Measurements from ENCODE around the gene TARBP2. TPM values are rescaled to one million over a fixed set of nuclear protein-coding genes. Genes with fewer than 3 reads are reported as not detected.

Gene TARBP2
- total and polyA plus RNA-seq, 7 experiments from 2014 or later, result 25.1 to 45.2 (median 34.2) TPM

GRCh38 chr12:53523131-53523530 lies 22.0 kb downstream of the TARBP2 start:
- H3K27me3 Mint-ChIP-seq, result no peaks in the 10 kb centered on the region
- peaks cover 0 to 44% (median 12%) of the 10 kb centered on the region in 5 donors for H3K36me3 Mint-ChIP-seq
- H3K36me3 ChIP-seq (ENCODE audit: control insufficient read depth in 2 of 3, insufficient read depth in 3 of 3, low read length in 3 of 3), result peaks cover 16 to 70% (median 23%) of the 10 kb centered on the region in 3 experiments
- H3K4me1 ChIP-seq (ENCODE audit: control insufficient read depth in 2 of 2, insufficient read depth in 2 of 2, low read length in 2 of 2), result no peaks in the 10 kb centered on the region
- ATAC-seq (no peak), DNase-seq (no peak)
- H3K27me3 ChIP-seq (ENCODE audit: control insufficient read depth in 2 of 2, insufficient read depth in 2 of 2, low read length in 2 of 2), result no peaks in the 10 kb centered on the region
- peak overlapping the region in 1 of 9 donors; percentile 25 for H3K27ac Mint-ChIP-seq
- H3K27ac ChIP-seq (ENCODE audit: low read depth, low read length), result no peak overlapping the region
- intact Hi-C loops (cut with micrococcal nuclease), result no loop called here
- no peaks in the 10 kb centered on the region for H3K4me1 Mint-ChIP-seq
- no peak overlapping the region for H3K4me3 ChIP-seq (ENCODE audit: low read length)
- ChIA-PET CTCF (interaction anchor here (1.2 to 1.7 kb wide), 2 partner anchors 20 to 201 kb away, joined by 3 to 5 read pairs; partner anchors contain the start of gene AAAS), POLR2A (interaction anchor here (1.1 kb wide), 1 partner anchor 22 kb away, joined by 3 read pairs; the partner anchor contains the start of gene TARBP2)
- H3K9me3 ChIP-seq (ENCODE audit: control insufficient read depth in 2 of 3, low read length in 3 of 3), result no peaks in the 10 kb centered on the region
- H3K4me3 Mint-ChIP-seq, result no peak overlapping the region
- no peaks in the 10 kb centered on the region for H3K9me3 Mint-ChIP-seq

GRCh38 chr12:53524476-53524875 lies 23.4 kb downstream of the TARBP2 start:
- no peak for ATAC-seq
- Mint-ChIP-seq H3K4me1 (no peaks in the 10 kb centered on the region), H3K27ac (no peak overlapping the region), H3K4me3 (no peak overlapping the region), H3K27me3 (no peaks in the 10 kb centered on the region), H3K9me3 (no peaks in the 10 kb centered on the region), H3K36me3 (peaks cover 0 to 47% (median 15%) of the 10 kb centered on the region in 5 donors)
- Histone ChIP-seq H3K27ac (ENCODE audit: low read depth, low read length) (no peak overlapping the region), H3K4me3 (ENCODE audit: low read length) (no peak overlapping the region), H3K9me3 (ENCODE audit: control insufficient read depth in 2 of 3, low read length in 3 of 3) (no peaks in the 10 kb centered on the region), H3K4me1 (ENCODE audit: control insufficient read depth in 2 of 2, insufficient read depth in 2 of 2, low read length in 2 of 2) (no peaks in the 10 kb centered on the region), H3K27me3 (ENCODE audit: control insufficient read depth in 2 of 2, insufficient read depth in 2 of 2, low read length in 2 of 2) (no peaks in the 10 kb centered on the region), H3K36me3 (ENCODE audit: control insufficient read depth in 2 of 3, insufficient read depth in 3 of 3, low read length in 3 of 3) (peaks cover 12 to 57% (median 23%) of the 10 kb centered on the region in 3 experiments)
- intact Hi-C loops (cut with micrococcal nuclease), result no loop called here
- no peak for DNase-seq
- CTCF ChIA-PET, result no interaction called here
- POLR2A ChIA-PET, result no interaction called here

DNA sequence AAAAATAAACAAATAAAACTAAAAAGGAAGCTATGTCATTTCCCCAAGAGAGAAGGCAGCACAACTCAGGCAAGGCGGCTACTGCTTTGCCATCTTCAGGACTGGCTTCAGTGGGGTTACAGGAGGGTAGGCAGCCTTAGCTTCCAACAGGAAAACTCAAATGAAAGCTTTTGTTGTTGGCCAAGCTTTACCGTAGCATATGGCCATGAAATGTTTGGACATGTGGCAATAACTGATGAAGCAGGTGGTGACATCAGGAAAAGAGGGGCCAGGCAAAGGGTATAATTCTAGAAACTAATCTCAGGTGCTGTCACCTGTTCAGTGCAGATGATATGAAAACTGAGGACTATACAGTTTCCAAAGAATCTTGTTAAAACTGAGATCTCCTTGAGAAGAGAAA lies 29.0 kb downstream of the TARBP2 start:
- no peaks in the 10 kb centered on the region for H3K4me1 ChIP-seq (ENCODE audit: control insufficient read depth in 2 of 2, insufficient read depth in 2 of 2, low read length in 2 of 2)
- Mint-ChIP-seq H3K27me3 (no peaks in the 10 kb centered on the region), H3K27ac (no peak overlapping the region), H3K36me3 (peaks cover 9 to 37% (median 31%) of the 10 kb centered on the region in 5 donors), H3K9me3 (no peaks in the 10 kb centered on the region), H3K4me3 (no peak overlapping the region), H3K4me1 (peaks cover 0 to 3% (median 0%) of the 10 kb centered on the region in 7 donors)
- H3K27me3 ChIP-seq (ENCODE audit: control insufficient read depth in 2 of 2, insufficient read depth in 2 of 2, low read length in 2 of 2), result no peaks in the 10 kb centered on the region
- H3K4me3 ChIP-seq (ENCODE audit: low read length), result no peak overlapping the region
- peaks cover 4 to 55% (median 16%) of the 10 kb centered on the region in 3 experiments for H3K36me3 ChIP-seq (ENCODE audit: control insufficient read depth in 2 of 3, insufficient read depth in 3 of 3, low read length in 3 of 3)
- H3K27ac ChIP-seq (ENCODE audit: low read depth, low read length), result no peak overlapping the region
- intact Hi-C loops (cut with micrococcal nuclease), result no loop called here
- DNase-seq (no peak), ATAC-seq (no peak)
- ChIA-PET POLR2A (no interaction called here), CTCF (no interaction called here)
- H3K9me3 ChIP-seq (ENCODE audit: control insufficient read depth in 2 of 3, low read length in 3 of 3), result no peaks in the 10 kb centered on the region

- Histone ChIP-seq H3K27me3 (ENCODE audit: control insufficient read depth in 2 of 2, insufficient read depth in 2 of 2, low read length in 2 of 2) (no peaks in the 10 kb centered on the region), H3K9me3 (ENCODE audit: control insufficient read depth in 2 of 3, low read length in 3 of 3) (no peaks in the 10 kb centered on the region), H3K4me3 (ENCODE audit: low read length) (no peak overlapping the region), H3K4me1 (ENCODE audit: control insufficient read depth in 2 of 2, insufficient read depth in 2 of 2, low read length in 2 of 2) (no peaks in the 10 kb centered on the region), H3K36me3 (ENCODE audit: control insufficient read depth in 2 of 3, insufficient read depth in 3 of 3, low read length in 3 of 3) (peaks cover 7 to 62% (median 19%) of the 10 kb centered on the region in 3 experiments), H3K27ac (ENCODE audit: low read depth, low read length) (no peak overlapping the region)
- ChIA-PET POLR2A (interaction anchor here (0.9 kb wide), 1 partner anchor 27 kb away, joined by 3 read pairs; no protein-coding TSS in a partner anchor), CTCF (interaction anchor here (0.7 kb wide), 2 partner anchors 13 to 48 kb away, joined by 4 to 5 read pairs; no protein-coding TSS in a partner anchor)
- Mint-ChIP-seq H3K27ac (no peak overlapping the region), H3K4me3 (no peak overlapping the region), H3K9me3 (no peaks in the 10 kb centered on the region), H3K36me3 (peaks cover 12 to 38% (median 27%) of the 10 kb centered on the region in 5 donors), H3K27me3 (no peaks in the 10 kb centered on the region), H3K4me1 (peaks cover 0 to 5% (median 0%) of the 10 kb centered on the region in 7 donors)
- DNase-seq (no peak), ATAC-seq (no peak)
- intact Hi-C loops (cut with micrococcal nuclease), result no loop called here
These were observed 29.8 kb downstream of the TARBP2 start for GRCh38 chr12:53530920-53531319.

DNA sequence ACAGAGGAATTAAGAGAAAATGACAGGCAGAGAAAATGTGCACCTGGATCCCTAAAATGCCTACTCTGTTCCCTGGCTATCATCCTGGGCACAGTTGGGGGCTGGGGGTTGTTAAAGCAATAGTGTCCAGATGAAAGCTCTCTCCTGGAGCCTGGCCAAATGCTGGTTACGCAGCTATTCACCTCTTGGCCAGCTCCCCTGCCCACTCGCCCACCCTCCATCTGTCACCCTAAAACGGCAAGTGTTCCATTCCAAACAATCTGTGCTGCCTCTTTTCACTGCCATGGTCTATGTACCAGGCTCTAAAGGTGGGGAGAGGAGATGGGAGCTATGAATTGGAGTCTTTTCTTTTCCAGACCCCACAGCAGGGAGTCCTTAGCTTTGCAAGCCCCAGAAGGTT lies 30.9 kb downstream of the TARBP2 start:
- no peaks in the 10 kb centered on the region for H3K27me3 Mint-ChIP-seq
- no peak overlapping the region for H3K4me3 Mint-ChIP-seq
- CTCF ChIA-PET, result interaction anchor here (0.6 kb wide), 2 partner anchors 23 to 374 kb away, joined by 3 read pairs; no protein-coding TSS in a partner anchor
- H3K4me1 Mint-ChIP-seq, result peaks cover 0 to 5% (median 0%) of the 10 kb centered on the region in 7 donors
- H3K9me3 Mint-ChIP-seq, result no peaks in the 10 kb centered on the region
- Histone ChIP-seq H3K27ac (ENCODE audit: low read depth, low read length) (no peak overlapping the region), H3K9me3 (ENCODE audit: control insufficient read depth in 2 of 3, low read length in 3 of 3) (no peaks in the 10 kb centered on the region), H3K36me3 (ENCODE audit: control insufficient read depth in 2 of 3, insufficient read depth in 3 of 3, low read length in 3 of 3) (peaks cover 7 to 73% (median 21%) of the 10 kb centered on the region in 3 experiments), H3K4me1 (ENCODE audit: control insufficient read depth in 2 of 2, insufficient read depth in 2 of 2, low read length in 2 of 2) (no peaks in the 10 kb centered on the region), H3K27me3 (ENCODE audit: control insufficient read depth in 2 of 2, insufficient read depth in 2 of 2, low read length in 2 of 2) (no peaks in the 10 kb centered on the region), H3K4me3 (ENCODE audit: low read length) (no peak overlapping the region)
- POLR2A ChIA-PET, result no interaction called here
- no peak for DNase-seq
- intact Hi-C loops (cut with micrococcal nuclease), result no loop called here
- H3K27ac Mint-ChIP-seq, result no peak overlapping the region
- peaks cover 12 to 42% (median 27%) of the 10 kb centered on the region in 5 donors for H3K36me3 Mint-ChIP-seq
- ATAC-seq, result no peak

- Histone ChIP-seq H3K4me3 (ENCODE audit: low read length) (no peak overlapping the region), H3K36me3 (ENCODE audit: control insufficient read depth in 2 of 3, insufficient read depth in 3 of 3, low read length in 3 of 3) (peaks cover 7 to 74% (median 21%) of the 10 kb centered on the region in 3 experiments), H3K9me3 (ENCODE audit: control insufficient read depth in 2 of 3, low read length in 3 of 3) (no peaks in the 10 kb centered on the region), H3K27me3 (ENCODE audit: control insufficient read depth in 2 of 2, insufficient read depth in 2 of 2, low read length in 2 of 2) (no peaks in the 10 kb centered on the region), H3K4me1 (ENCODE audit: control insufficient read depth in 2 of 2, insufficient read depth in 2 of 2, low read length in 2 of 2) (no peaks in the 10 kb centered on the region), H3K27ac (ENCODE audit: low read depth, low read length) (no peak overlapping the region)
- H3K27me3 Mint-ChIP-seq, result no peaks in the 10 kb centered on the region
- H3K27ac Mint-ChIP-seq, result peak overlapping the region in 2 of 9 donors; percentile 25 to 28
- peaks cover 12 to 48% (median 27%) of the 10 kb centered on the region in 5 donors for H3K36me3 Mint-ChIP-seq
- intact Hi-C loops (cut with micrococcal nuclease), result no loop called here
- DNase-seq (no peak), ATAC-seq (no peak)
- no peak overlapping the region for H3K4me3 Mint-ChIP-seq
- H3K9me3 Mint-ChIP-seq, result no peaks in the 10 kb centered on the region
- H3K4me1 Mint-ChIP-seq, result peaks cover 0 to 5% (median 0%) of the 10 kb centered on the region in 7 donors
- POLR2A ChIA-PET, result no interaction called here
- CTCF ChIA-PET, result interaction anchor here (0.6 kb wide), 1 partner anchor 375 kb away, joined by 3 read pairs; no protein-coding TSS in a partner anchor
These were observed 31.7 kb downstream of the TARBP2 start for GRCh38 chr12:53532524-53533445.
